IMR-90 (cell line): Measurements from ENCODE around the gene TMEM14A. TPM values are rescaled to one million over a fixed set of nuclear protein-coding genes. Genes with fewer than 3 reads are reported as not detected.

Source experiments
- ATAC-seq: fragments of 200-7000 bp; cut with Tn5 transposase; 2 replicates; pipeline ENCODE4 v1.9.1; 2020; ENCODE audit warnings: low read depth, mild to moderate bottlenecking, moderate library complexity
- BruUV-seq: library from RNA; stranded (reverse); fragments of 400-500 nt; replicated peaks from 2 replicates; lab custom pipeline; 2021; lab: Mats Ljungman, UMichigan
- CTCF ChIA-PET: fragments of 300-600 bp; formaldehyde crosslinking; extraction: SDS; loops from one replicate; lab custom pipeline; 2021; ENCODE audit warnings: antibody characterized with exemption; lab: Yijun Ruan, JAX
- POLR2A ChIA-PET: fragments of 300-600 bp; sonication (Branson Sonifier 250); formaldehyde crosslinking; loops from one replicate; lab custom pipeline; 2022; ENCODE audit warnings: antibody characterized with exemption; ENCODE audit not compliant: unreplicated experiment; lab: Charles Lee
- DNase-seq: peaks from one replicate; pipeline ENCODE4 v3.0.0; 2013
- H2AFZ ChIP-seq: replicated peaks from 2 replicates; pipeline ENCODE3; 2013; ENCODE audit warnings: low read length, mild to moderate bottlenecking; ENCODE audit not compliant: poor library complexity
- H2AK5ac ChIP-seq: 2 replicates; pipeline ENCODE4 v1.6.1; 2013; ENCODE audit warnings: low read depth, low read length, inconsistent platforms
- H2AK9ac ChIP-seq: replicated peaks from 2 replicates; pipeline ENCODE3; 2013; ENCODE audit warnings: mild to moderate bottlenecking, low read depth, low read length, moderate library complexity; ENCODE audit not compliant: poor library complexity
- H2BK120ac ChIP-seq: 2 replicates; pipeline ENCODE4 v1.6.1; 2013; ENCODE audit warnings: low read depth, low read length, inconsistent platforms
- H2BK15ac ChIP-seq: 3 replicates; pipeline ENCODE4 v1.6.1; 2013; ENCODE audit warnings: low read depth, low read length, inconsistent platforms
- H2BK20ac ChIP-seq: 2 replicates; pipeline ENCODE4 v1.6.1; 2013; ENCODE audit warnings: low read depth, mild to moderate bottlenecking, inconsistent platforms, low read length, moderate library complexity
- H2BK5ac ChIP-seq: 2 replicates; pipeline ENCODE4 v1.6.1; 2013; ENCODE audit warnings: mild to moderate bottlenecking, low read depth, low read length, inconsistent platforms; ENCODE audit not compliant: poor library complexity, severe bottlenecking
- H3K14ac ChIP-seq: replicated peaks from 2 replicates; pipeline ENCODE4 v1.6.1; 2013; ENCODE audit warnings: low read depth, low read length, inconsistent platforms
- H3K18ac ChIP-seq: 2 replicates; pipeline ENCODE4 v1.6.1; 2013; ENCODE audit warnings: low read depth, low read length, control low read depth
- H3K23ac ChIP-seq: 2 replicates; pipeline ENCODE4 v1.6.1; 2013; ENCODE audit warnings: low read depth, low read length, inconsistent platforms
- H3K27ac ChIP-seq: 2 replicates; pipeline ENCODE4 v1.5.1; 2013; ENCODE audit warnings: mild to moderate bottlenecking, control low read depth, low read length; ENCODE audit not compliant: insufficient read depth
- H3K27me3 ChIP-seq: 2 replicates; pipeline ENCODE4 v1.6.1; 2013; ENCODE audit warnings: low read length; ENCODE audit not compliant: control insufficient read depth, insufficient read depth
- H3K36me3 ChIP-seq: 2 replicates; pipeline ENCODE4 v1.6.1; 2013; ENCODE audit warnings: low read length, mixed read lengths; ENCODE audit not compliant: control insufficient read depth, insufficient read depth
- H3K4ac ChIP-seq: 2 replicates; pipeline ENCODE4 v1.6.1; 2013; ENCODE audit warnings: low read depth, low read length, inconsistent platforms
- H3K4me1 ChIP-seq: 2 replicates; pipeline ENCODE4 v1.6.1; 2013; ENCODE audit warnings: low read length, mixed read lengths; ENCODE audit not compliant: control insufficient read depth, insufficient read depth
- H3K4me2 ChIP-seq: 2 replicates; pipeline ENCODE4 v1.6.1; 2013; ENCODE audit warnings: low read depth, mild to moderate bottlenecking, control low read depth, low read length, moderate library complexity
- H3K4me3 ChIP-seq: 2 replicates; pipeline ENCODE4 v1.5.1; 2013; ENCODE audit warnings: low read depth, mild to moderate bottlenecking, control low read depth, low read length, moderate library complexity; ENCODE audit not compliant: insufficient read depth
- H3K56ac ChIP-seq: 2 replicates; pipeline ENCODE4 v1.6.1; 2013; ENCODE audit warnings: low read length, inconsistent platforms; ENCODE audit not compliant: insufficient read depth; ENCODE audit errors: extremely low read depth
- H3K79me1 ChIP-seq, 2 experiments: 2 replicates each; pipeline ENCODE4 v1.6.1; 2013; ENCODE audit warnings: low read length in 2 of 2, inconsistent platforms in 1 of 2, low read depth in 1 of 2
- H3K9ac ChIP-seq: 2 replicates; pipeline ENCODE4 v1.6.1; 2013; ENCODE audit warnings: low read depth, low read length, control low read depth
- H3K9me1 ChIP-seq: 2 replicates; pipeline ENCODE4 v1.6.1; 2013; ENCODE audit warnings: low read length, inconsistent platforms; ENCODE audit not compliant: insufficient read depth
- H3K9me3 ChIP-seq: 2 replicates; pipeline ENCODE4 v1.6.1; 2013; ENCODE audit warnings: low read length; ENCODE audit not compliant: control insufficient read depth, insufficient read depth
- H4K20me1 ChIP-seq: 2 replicates; pipeline ENCODE4 v1.6.1; 2013; ENCODE audit warnings: low read length, inconsistent platforms; ENCODE audit not compliant: insufficient read depth
- H4K5ac ChIP-seq: 2 replicates; pipeline ENCODE4 v1.6.1; 2013; ENCODE audit warnings: mild to moderate bottlenecking, low read depth, low read length, control low read depth
- H4K8ac ChIP-seq, 2 experiments: 2 replicates each; pipeline ENCODE4 v1.6.1; 2013; ENCODE audit warnings: low read depth in 2 of 2, low read length in 2 of 2, control low read depth in 1 of 2, inconsistent platforms in 1 of 2
- H4K91ac ChIP-seq: 2 replicates; pipeline ENCODE4 v1.6.1; 2013; ENCODE audit warnings: low read depth, low read length, inconsistent platforms; ENCODE audit not compliant: insufficient read depth
- CTCF ChIP-seq: conservative IDR thresholded peaks from 2 replicates; pipeline ENCODE4 v1.5.1; 2012; ENCODE audit warnings: mild to moderate bottlenecking, low read depth, low read length, improper control_type of control experiment
- ELK1 ChIP-seq: fragments of 150-350 bp; IDR thresholded peaks from 2 replicates; pipeline ENCODE4 v1.6.1; 2016; ENCODE audit warnings: low read depth, mild to moderate bottlenecking, low read length, moderate library complexity, borderline replicate concordance
- MAFK ChIP-seq: IDR thresholded peaks from 2 replicates; pipeline ENCODE4 v1.6.1; 2012; ENCODE audit warnings: low read depth, low read length, improper control_type of control experiment
- MXI1 ChIP-seq: IDR thresholded peaks from 2 replicates; pipeline ENCODE4 v1.6.1; 2012; ENCODE audit warnings: low read depth, mild to moderate bottlenecking, low read length, moderate library complexity, borderline replicate concordance
- RFX5 ChIP-seq: IDR thresholded peaks from 2 replicates; pipeline ENCODE4 v1.8.0; 2012; ENCODE audit warnings: low read depth, mild to moderate bottlenecking, low read length, moderate library complexity
- WGBS, 2 experiments: methylation state at CpG; one replicate each; pipeline versions ENCODE4 v1.1.5 to v1.1.7; 2013; ENCODE audit warnings: missing lambda C conversion rate in 2 of 2; ENCODE audit not compliant: insufficient read length in 1 of 2; ENCODE audit errors: extremely low coverage in 2 of 2; 5-methylcytosine and 5-hydroxymethylcytosine counted together
- dilution Hi-C: fragments of 300-500 bp; cut with HindIII; formaldehyde crosslinking; loops from one replicate; pipeline ENCODE4 v1.14.3; 2018; ENCODE audit warnings: low sequenced_read_pairs; ENCODE audit not compliant: unreplicated experiment
- in situ Hi-C: fragments of 300-500 bp; cut with MboI; formaldehyde crosslinking; loops from 3 replicates; pipeline ENCODE4 v1.14.3; 2019; ENCODE audit warnings: low sequenced_read_pairs, inconsistent platforms, mixed read lengths
- intact Hi-C: fragments of 100-400 bp; cut with micrococcal nuclease; formaldehyde crosslinking; loops from 2 replicates; pipeline ENCODE4 v1.10.0; 2022
- polyA plus RNA-seq, 3 experiments: library from polyadenylated mRNA; depleted of rRNA; stranded (reverse); fragments of >200 nt; gene quantifications; 2 replicates each; pipeline ENCODE4 v1.2.3, GENCODE V29; 2012; ENCODE audit warnings: low replicate concordance in 1 of 3
- total RNA-seq: library from RNA; depleted of rRNA; stranded (reverse); fragments of >200 nt; gene quantifications from 2 replicates; pipeline ENCODE4 v1.2.3, GENCODE V29; 2012

The TMEM14A gene
- total and polyA plus RNA-seq, 2 of the 4 experiments (the other 2 are of a cell fraction), result 18.5 to 25.1 TPM

- Histone ChIP-seq H4K5ac (no peak overlapping the region), H4K91ac (no peak overlapping the region), H3K9me3 (no peaks in the 10 kb centered on the region), H3K4ac (no peak overlapping the region), H3K36me3 (no peaks in the 10 kb centered on the region), H2AK5ac (no peak overlapping the region), H2BK120ac (no peak overlapping the region), H3K18ac (no peak overlapping the region), H2BK15ac (no peak overlapping the region), H3K9ac (no peak overlapping the region), H3K9me1 (no peaks in the 10 kb centered on the region), H3K4me2 (no peak overlapping the region), H3K4me3 (no peak overlapping the region), H3K79me1 (no peaks in the 10 kb centered on the region), H3K14ac (no peak overlapping the region), H2BK20ac (no peak overlapping the region), H4K8ac (no peak overlapping the region), H2BK5ac (no peak overlapping the region), H3K23ac (no peak overlapping the region), H3K27me3 (no peaks in the 10 kb centered on the region), H3K4me1 (no peaks in the 10 kb centered on the region; the same call in 1 of the 2 replicates), H4K20me1 (no peaks in the 10 kb centered on the region), H2AFZ (no peak overlapping the region), H3K27ac (no peak overlapping the region), H2AK9ac (no peak overlapping the region), H3K56ac (no peak overlapping the region)
- POLR2A ChIA-PET, result no interaction called here
- WGBS, 2 experiments, result 60% methylated on average over 2 of the region's 2 CpGs; no CpG with 5 or more reads in 1 of the 2 experiments
- CTCF ChIA-PET, result no interaction called here
- ATAC-seq, result peak; percentile 24; the same call in 1 of the 2 replicates
- TF ChIP-seq MXI1, result no peak
- no peak for TF ChIP-seq CTCF
- TF ChIP-seq RFX5, result no peak
- TF ChIP-seq ELK1, result no peak
- no peak for TF ChIP-seq MAFK
- dilution Hi-C loops (no loop called here), intact Hi-C loops (loop anchor here (1.0 kb wide), 1 partner anchor 336 kb away; no protein-coding TSS in a partner anchor), in situ Hi-C loops (no loop called here)
- DNase-seq, result peak; percentile 56
- no TSS peak for BruUV-seq
These were observed 53.1 kb downstream of the TMEM14A start for GRCh38 chr6:52724042-52724405.
